SK-N-SH (cell line): ENCODE measurements around the gene ABR.

Experiments used
- CTCF ChIP-seq: fragments of 200-600 bp; sonication (generic); IDR thresholded peaks from 2 replicates; pipeline ENCODE4 v1.6.1; 2017; ENCODE audit warnings: antibody characterized with exemption, mild to moderate bottlenecking, moderate library complexity
- TF ChIP-seq, protein P1 (sequence below): IDR thresholded peaks from 2 replicates; pipeline ENCODE4 v1.6.1; 2012; ENCODE audit warnings: mild to moderate bottlenecking, low read depth, low read length, moderate library complexity

- TF ChIP-seq CTCF: no peak
- TF ChIP-seq, protein P1, sequence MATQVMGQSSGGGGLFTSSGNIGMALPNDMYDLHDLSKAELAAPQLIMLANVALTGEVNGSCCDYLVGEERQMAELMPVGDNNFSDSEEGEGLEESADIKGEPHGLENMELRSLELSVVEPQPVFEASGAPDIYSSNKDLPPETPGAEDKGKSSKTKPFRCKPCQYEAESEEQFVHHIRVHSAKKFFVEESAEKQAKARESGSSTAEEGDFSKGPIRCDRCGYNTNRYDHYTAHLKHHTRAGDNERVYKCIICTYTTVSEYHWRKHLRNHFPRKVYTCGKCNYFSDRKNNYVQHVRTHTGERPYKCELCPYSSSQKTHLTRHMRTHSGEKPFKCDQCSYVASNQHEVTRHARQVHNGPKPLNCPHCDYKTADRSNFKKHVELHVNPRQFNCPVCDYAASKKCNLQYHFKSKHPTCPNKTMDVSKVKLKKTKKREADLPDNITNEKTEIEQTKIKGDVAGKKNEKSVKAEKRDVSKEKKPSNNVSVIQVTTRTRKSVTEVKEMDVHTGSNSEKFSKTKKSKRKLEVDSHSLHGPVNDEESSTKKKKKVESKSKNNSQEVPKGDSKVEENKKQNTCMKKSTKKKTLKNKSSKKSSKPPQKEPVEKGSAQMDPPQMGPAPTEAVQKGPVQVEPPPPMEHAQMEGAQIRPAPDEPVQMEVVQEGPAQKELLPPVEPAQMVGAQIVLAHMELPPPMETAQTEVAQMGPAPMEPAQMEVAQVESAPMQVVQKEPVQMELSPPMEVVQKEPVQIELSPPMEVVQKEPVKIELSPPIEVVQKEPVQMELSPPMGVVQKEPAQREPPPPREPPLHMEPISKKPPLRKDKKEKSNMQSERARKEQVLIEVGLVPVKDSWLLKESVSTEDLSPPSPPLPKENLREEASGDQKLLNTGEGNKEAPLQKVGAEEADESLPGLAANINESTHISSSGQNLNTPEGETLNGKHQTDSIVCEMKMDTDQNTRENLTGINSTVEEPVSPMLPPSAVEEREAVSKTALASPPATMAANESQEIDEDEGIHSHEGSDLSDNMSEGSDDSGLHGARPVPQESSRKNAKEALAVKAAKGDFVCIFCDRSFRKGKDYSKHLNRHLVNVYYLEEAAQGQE: no peak
These were observed 37.2 kb downstream of the ABR start for GRCh38 chr17:1142561-1142971.
